ENCODE measurements around the gene LMO1. TPM values are rescaled to one million over a fixed set of nuclear protein-coding genes. Genes with fewer than 3 reads are reported as not detected.

Gene LMO1
- total RNA-seq, 2 experiments from 2014 or later: not detected

DNA sequence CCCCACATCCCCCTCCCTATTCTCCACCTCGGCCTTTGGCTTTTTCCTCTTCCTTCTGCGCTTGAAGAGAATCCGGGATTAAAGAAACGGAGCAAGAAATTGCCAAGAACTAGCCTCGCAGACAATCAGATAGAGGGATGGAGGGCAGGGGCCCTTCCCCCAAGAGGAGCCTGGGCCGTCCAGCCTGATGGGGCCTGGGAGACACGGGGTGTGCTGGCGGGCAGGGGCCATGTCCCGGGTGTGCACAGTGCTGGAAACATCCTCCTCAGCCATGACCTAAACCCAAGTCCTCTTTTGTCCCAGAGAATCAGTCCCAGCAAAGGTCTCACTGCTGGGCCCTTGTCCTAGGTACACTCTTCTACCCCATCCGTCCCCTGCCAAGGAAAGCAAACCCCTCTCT is 47.7 kb upstream of the LMO1 start:
- Histone ChIP-seq H3K4me1 (ENCODE audit: insufficient read depth, low read length, poor library complexity, severe bottlenecking) (no peaks in the 10 kb centered on the region), H2AFZ (ENCODE audit: low read length) (no peak overlapping the region), H4K20me1 (ENCODE audit: insufficient read depth, low read length) (no peaks in the 10 kb centered on the region), H3K79me2 (ENCODE audit: insufficient read depth, low read depth, low read length) (no peaks in the 10 kb centered on the region), H3K4me2 (ENCODE audit: low read length) (no peak overlapping the region), H3K4me3 (ENCODE audit: low read depth, low read length, poor library complexity, severe bottlenecking) (no peak overlapping the region), H3K9me2 (ENCODE audit: insufficient read depth, low read length) (no peaks in the 10 kb centered on the region), H3K27ac (ENCODE audit: low read depth, low read length, poor library complexity, severe bottlenecking) (no peak overlapping the region), H3K9me3 (ENCODE audit: low read length) (no peaks in the 10 kb centered on the region), H3K36me3 (ENCODE audit: insufficient read depth, low read length) (no peaks in the 10 kb centered on the region)
- CTCF ChIA-PET (ENCODE audit: unreplicated experiment): no interaction called here
- TF ChIP-seq, protein P1, sequence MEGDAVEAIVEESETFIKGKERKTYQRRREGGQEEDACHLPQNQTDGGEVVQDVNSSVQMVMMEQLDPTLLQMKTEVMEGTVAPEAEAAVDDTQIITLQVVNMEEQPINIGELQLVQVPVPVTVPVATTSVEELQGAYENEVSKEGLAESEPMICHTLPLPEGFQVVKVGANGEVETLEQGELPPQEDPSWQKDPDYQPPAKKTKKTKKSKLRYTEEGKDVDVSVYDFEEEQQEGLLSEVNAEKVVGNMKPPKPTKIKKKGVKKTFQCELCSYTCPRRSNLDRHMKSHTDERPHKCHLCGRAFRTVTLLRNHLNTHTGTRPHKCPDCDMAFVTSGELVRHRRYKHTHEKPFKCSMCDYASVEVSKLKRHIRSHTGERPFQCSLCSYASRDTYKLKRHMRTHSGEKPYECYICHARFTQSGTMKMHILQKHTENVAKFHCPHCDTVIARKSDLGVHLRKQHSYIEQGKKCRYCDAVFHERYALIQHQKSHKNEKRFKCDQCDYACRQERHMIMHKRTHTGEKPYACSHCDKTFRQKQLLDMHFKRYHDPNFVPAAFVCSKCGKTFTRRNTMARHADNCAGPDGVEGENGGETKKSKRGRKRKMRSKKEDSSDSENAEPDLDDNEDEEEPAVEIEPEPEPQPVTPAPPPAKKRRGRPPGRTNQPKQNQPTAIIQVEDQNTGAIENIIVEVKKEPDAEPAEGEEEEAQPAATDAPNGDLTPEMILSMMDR (conservative IDR thresholded peaks at IDR 0.05; ENCODE audit: low read length): no peak
- no peak for TF ChIP-seq EZH2phosphoT487 (IDR thresholded peaks at IDR 0.05; ENCODE audit: borderline replicate concordance, low read depth, low read length)
- POLR2A ChIA-PET: interaction anchor here (1.0 kb wide), 1 partner anchor 34 kb away, joined by 3 read pairs; no protein-coding TSS in a partner anchor
- intact Hi-C loops (cut with micrococcal nuclease; ENCODE audit: unreplicated experiment): no loop called here
- no TSS peak for BruUV-seq (replicated peaks)
- DNase-seq (ENCODE audit: low spot score): no peak

DNA sequence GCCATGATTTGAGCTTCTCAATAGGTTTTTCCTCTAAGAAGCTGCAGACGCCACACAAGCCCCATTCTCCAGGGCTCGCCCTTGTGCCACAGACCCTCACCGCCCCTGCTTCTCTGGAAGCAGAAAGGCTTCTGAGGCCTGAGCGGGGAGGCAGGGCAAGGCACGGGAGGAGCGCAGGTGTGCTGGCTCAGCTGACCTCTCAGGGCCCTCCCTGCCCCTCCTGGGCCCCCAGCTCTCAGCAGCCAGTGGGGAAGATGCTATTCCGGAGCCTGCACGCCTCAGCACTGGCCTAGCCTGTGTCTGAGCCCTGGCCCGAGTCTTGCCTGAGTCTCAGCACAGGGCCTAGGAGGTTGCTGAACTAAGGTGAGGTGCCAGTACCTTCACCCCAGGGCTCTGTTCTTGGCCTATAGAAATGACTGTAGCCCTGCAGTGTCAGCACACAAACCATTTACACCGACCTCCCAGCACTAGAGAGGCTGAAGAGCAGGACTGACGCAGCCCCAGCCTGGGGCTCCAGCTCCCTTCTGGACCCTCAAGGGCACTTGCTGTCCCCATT is 47.1 kb upstream of the LMO1 start:
- Histone ChIP-seq H4K20me1 (ENCODE audit: insufficient read depth, low read length) (no peaks in the 10 kb centered on the region), H3K4me1 (ENCODE audit: insufficient read depth, low read length, poor library complexity, severe bottlenecking) (no peaks in the 10 kb centered on the region), H3K4me3 (ENCODE audit: low read depth, low read length, poor library complexity, severe bottlenecking) (no peak overlapping the region), H3K27ac (ENCODE audit: low read depth, low read length, poor library complexity, severe bottlenecking) (no peak overlapping the region), H3K79me2 (ENCODE audit: insufficient read depth, low read depth, low read length) (no peaks in the 10 kb centered on the region), H3K4me2 (ENCODE audit: low read length) (no peak overlapping the region), H2AFZ (ENCODE audit: low read length) (no peak overlapping the region), H3K36me3 (ENCODE audit: insufficient read depth, low read length) (no peaks in the 10 kb centered on the region), H3K9me2 (ENCODE audit: insufficient read depth, low read length) (no peaks in the 10 kb centered on the region), H3K9me3 (ENCODE audit: low read length) (no peaks in the 10 kb centered on the region)
- DNase-seq (ENCODE audit: low spot score): no peak
- intact Hi-C loops (cut with micrococcal nuclease; ENCODE audit: unreplicated experiment): no loop called here
- no TSS peak for BruUV-seq (replicated peaks)
- ChIA-PET CTCF (ENCODE audit: unreplicated experiment) (no interaction called here), POLR2A (no interaction called here)
- TF ChIP-seq EZH2phosphoT487 (IDR thresholded peaks at IDR 0.05; ENCODE audit: borderline replicate concordance, low read depth, low read length): no peak
- TF ChIP-seq, protein P1 (conservative IDR thresholded peaks at IDR 0.05; ENCODE audit: low read length): no peak

DNA sequence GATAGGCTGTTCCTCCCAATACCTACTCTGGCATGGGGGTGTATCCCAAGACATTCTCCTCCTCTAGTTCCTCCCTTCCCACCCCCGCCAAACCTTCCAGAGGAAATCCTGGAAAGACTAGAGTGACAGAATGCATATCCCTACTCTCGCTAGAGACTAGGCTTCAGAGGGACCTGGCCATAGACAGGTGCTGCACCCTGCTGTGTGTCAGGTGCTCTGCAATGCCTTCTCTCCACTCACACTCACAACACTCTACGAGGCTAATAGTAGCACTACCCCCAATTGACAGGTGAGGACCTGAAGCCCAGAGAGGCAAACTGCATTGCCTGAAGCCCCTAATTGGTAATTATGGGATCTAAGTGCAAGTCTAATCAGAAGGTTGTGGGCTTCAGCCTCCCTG is 46.2 kb upstream of the LMO1 start:
- CTCF ChIA-PET (ENCODE audit: unreplicated experiment): no interaction called here
- H3K9me2 ChIP-seq (ENCODE audit: insufficient read depth, low read length): no peaks in the 10 kb centered on the region
- no TSS peak for BruUV-seq (replicated peaks)
- H2AFZ ChIP-seq (ENCODE audit: low read length): no peak overlapping the region
- no peaks in the 10 kb centered on the region for H3K79me2 ChIP-seq (ENCODE audit: insufficient read depth, low read depth, low read length)
- H3K27ac ChIP-seq (ENCODE audit: low read depth, low read length, poor library complexity, severe bottlenecking): no peak overlapping the region
- intact Hi-C loops (cut with micrococcal nuclease; ENCODE audit: unreplicated experiment): no loop called here
- TF ChIP-seq EZH2phosphoT487 (IDR thresholded peaks at IDR 0.05; ENCODE audit: borderline replicate concordance, low read depth, low read length): no peak
- TF ChIP-seq, protein P1 (conservative IDR thresholded peaks at IDR 0.05; ENCODE audit: low read length): 0 out of 2 replicates have a peak, but pooled peaks have one; percentile 14
- no peaks in the 10 kb centered on the region for H4K20me1 ChIP-seq (ENCODE audit: insufficient read depth, low read length)
- H3K4me2 ChIP-seq (ENCODE audit: low read length): no peak overlapping the region
- no peaks in the 10 kb centered on the region for H3K36me3 ChIP-seq (ENCODE audit: insufficient read depth, low read length)
- DNase-seq (ENCODE audit: low spot score): no peak
- H3K9me3 ChIP-seq (ENCODE audit: low read length): no peaks in the 10 kb centered on the region
- no peaks in the 10 kb centered on the region for H3K4me1 ChIP-seq (ENCODE audit: insufficient read depth, low read length, poor library complexity, severe bottlenecking)
- no peak overlapping the region for H3K4me3 ChIP-seq (ENCODE audit: low read depth, low read length, poor library complexity, severe bottlenecking)
- POLR2A ChIA-PET: interaction anchor here (0.7 kb wide), 1 partner anchor 143 kb away, joined by 3 read pairs; no protein-coding TSS in a partner anchor

Data from OCI-LY7 (cell line).